Measurements from ENCODE around the gene TMEM9.

The TMEM9 gene

GRCh38 chr1:201143726-201144635 is 10.3 kb downstream of the TMEM9 start (continued):
- TF ChIP-seq ZBTB26 (tag by site-specific recombination; optimal IDR thresholded peaks at IDR 0.05) = no peak
- no peak for TF ChIP-seq KLF10 (tag by site-specific recombination; IDR thresholded peaks at IDR 0.05)
- TF ChIP-seq HOXD13 (CRISPR knock-in tag; IDR thresholded peaks at IDR 0.05; ENCODE audit: borderline replicate concordance) = no peak
- no peak for TF ChIP-seq ZNF362 (tag by site-specific recombination; IDR thresholded peaks at IDR 0.05)
- TF ChIP-seq SALL2 (tag by site-specific recombination; IDR thresholded peaks at IDR 0.05; ENCODE audit: borderline replicate concordance) = no peak
- no peak for TF ChIP-seq HOXC10 (CRISPR knock-in tag; IDR thresholded peaks at IDR 0.05)
- no peak for TF ChIP-seq ZBTB20 (tag by site-specific recombination; IDR thresholded peaks at IDR 0.05)
- TF ChIP-seq ZNF48 (tag by site-specific recombination; IDR thresholded peaks at IDR 0.05) = no peak
- no peak for TF ChIP-seq ZNF426 (tag by site-specific recombination; IDR thresholded peaks at IDR 0.05)

GRCh38 chr1:201142849-201143725 is 11.2 kb downstream of the TMEM9 start:
- no peak overlapping the region for H3K27ac ChIP-seq (ENCODE audit: extremely low read depth, low read depth, low read length)
- CTCF ChIA-PET = no interaction called here
- no peak overlapping the region for H3K4me3 ChIP-seq (ENCODE audit: low read depth, low read length)
- H3K9me3 ChIP-seq (ENCODE audit: control insufficient read depth, insufficient read depth, low read depth, low read length) = no peaks in the 10 kb centered on the region
- no peaks in the 10 kb centered on the region for H3K4me1 ChIP-seq (ENCODE audit: control insufficient read depth, insufficient read depth, low read length)
- peaks cover 8 to 100% of the 10 kb centered on the region in 2 experiments for H3K36me3 ChIP-seq (ENCODE audit: control insufficient read depth in 2 of 2, insufficient read depth in 1 of 2, low read length in 2 of 2)
- POLR2A ChIA-PET = interaction anchor here (1.1 kb wide), 1 partner anchor 11 kb away, joined by 4 read pairs; the partner anchor contains the start of gene TMEM9
- TF ChIP-seq ZBTB7A (tag by site-specific recombination; IDR thresholded peaks at IDR 0.05; ENCODE audit: low read depth) (no peak), HOXC10 (CRISPR knock-in tag; IDR thresholded peaks at IDR 0.05) (no peak), SETDB1 (IDR thresholded peaks at IDR 0.05; ENCODE audit: insufficient read length, low read length) (no peak), REPIN1 (tag by site-specific recombination; IDR thresholded peaks at IDR 0.05; ENCODE audit: low read depth) (no peak), OSR2 (tag by site-specific recombination; IDR thresholded peaks at IDR 0.05) (no peak), ZNF518A (tag by site-specific recombination; conservative IDR thresholded peaks at IDR 0.05; ENCODE audit: low read depth) (no peak), ZNF544 (tag by site-specific recombination; IDR thresholded peaks at IDR 0.05) (no peak), ZNF23 (tag by site-specific recombination; IDR thresholded peaks at IDR 0.05; ENCODE audit: borderline replicate concordance) (no peak), HOXD13 (CRISPR knock-in tag; IDR thresholded peaks at IDR 0.05; ENCODE audit: borderline replicate concordance) (no peak), GFI1B (tag by site-specific recombination; IDR thresholded peaks at IDR 0.05) (no peak), ZNF747 (tag by site-specific recombination; IDR thresholded peaks at IDR 0.05) (no peak), ZSCAN18 (tag by site-specific recombination; IDR thresholded peaks at IDR 0.05) (no peak), AEBP2 (tag by site-specific recombination; IDR thresholded peaks at IDR 0.05; ENCODE audit: borderline replicate concordance) (no peak), ZNF707 (tag by site-specific recombination; IDR thresholded peaks at IDR 0.05) (no peak), ZBTB21 (tag by site-specific recombination; IDR thresholded peaks at IDR 0.05) (no peak)

All from HEK293 (cell line).